IgD-negative memory B cell (primary cell): ENCODE data around the gene EIF2B2. TPM values are rescaled to one million over a fixed set of nuclear protein-coding genes. Genes with fewer than 3 reads are reported as not detected.

ENCODE experiments used
- H3K27ac Mint-ChIP-seq, 3 donors: one replicate each; pipeline ENCODE4 v1.8.0; 2020 to 2022; ENCODE audit warnings: mild to moderate bottlenecking in 3 of 3, mixed read lengths in 3 of 3, moderate library complexity in 1 of 3
- H3K27me3 Mint-ChIP-seq: one replicate; pipeline ENCODE4 v1.8.0; 2021; ENCODE audit warnings: mixed read lengths
- H3K36me3 Mint-ChIP-seq: one replicate; pipeline ENCODE4 v1.8.0; 2020; ENCODE audit warnings: mild to moderate bottlenecking, mixed read lengths
- H3K4me1 Mint-ChIP-seq, 3 donors: one replicate each; pipeline ENCODE4 v1.8.0; 2020 to 2022; ENCODE audit warnings: mixed read lengths in 3 of 3, mild to moderate bottlenecking in 1 of 3
- H3K4me3 Mint-ChIP-seq, 4 donors: one replicate each; pipeline ENCODE4 v1.8.0; 2020 to 2022; ENCODE audit warnings: mild to moderate bottlenecking in 4 of 4, mixed read lengths in 4 of 4, moderate library complexity in 3 of 4
- H3K9me3 Mint-ChIP-seq, 3 donors: one replicate each; pipeline ENCODE4 v1.8.0; 2020 to 2021; ENCODE audit warnings: mixed read lengths in 3 of 3, mild to moderate bottlenecking in 1 of 3
- polyA plus RNA-seq: library from polyadenylated mRNA; unstranded; fragments of 300-500 nt; fragmentation: Illumina TruSeq; gene quantifications from one replicate; pipeline ENCODE4 v1.2.3, GENCODE V29; 2021

The EIF2B2 gene
- polyA plus RNA-seq, 1 donor from 2014 or later, result 29.2 TPM

GRCh38 chr14:75030147-75030546 is 27.4 kb downstream of the EIF2B2 start:
- Mint-ChIP-seq H3K9me3 (no peaks in the 10 kb centered on the region), H3K36me3 (peaks cover 2% of the 10 kb centered on the region), H3K27me3 (no peaks in the 10 kb centered on the region), H3K4me1 (no peaks in the 10 kb centered on the region), H3K27ac (no peak overlapping the region), H3K4me3 (no peak overlapping the region)

GRCh38 chr14:75032939-75033338 is 30.2 kb downstream of the EIF2B2 start:
- Mint-ChIP-seq H3K36me3 (peaks cover 2% of the 10 kb centered on the region), H3K4me1 (no peaks in the 10 kb centered on the region), H3K9me3 (no peaks in the 10 kb centered on the region), H3K4me3 (no peak overlapping the region), H3K27ac (no peak overlapping the region), H3K27me3 (no peaks in the 10 kb centered on the region)

- H3K27me3 Mint-ChIP-seq, result no peaks in the 10 kb centered on the region
Measured at GRCh38 chr14:75040507-75040906, 37.8 kb downstream of the EIF2B2 start.

GRCh38 chr14:75040959-75041358 is 38.2 kb downstream of the EIF2B2 start:
- H3K9me3 Mint-ChIP-seq, result no peaks in the 10 kb centered on the region
- peaks cover 8 to 14% (median 12%) of the 10 kb centered on the region in 3 donors for H3K4me1 Mint-ChIP-seq
- H3K27ac Mint-ChIP-seq, result peak overlapping the region in 1 of 3 donors; percentile 71
- H3K4me3 Mint-ChIP-seq, result no peak overlapping the region
- peaks cover 2% of the 10 kb centered on the region for H3K36me3 Mint-ChIP-seq
- no peaks in the 10 kb centered on the region for H3K27me3 Mint-ChIP-seq

More at GRCh38 chr14:75040507-75040906, 37.8 kb downstream of the EIF2B2 start:
- Mint-ChIP-seq H3K27ac (no peak overlapping the region), H3K9me3 (no peaks in the 10 kb centered on the region), H3K36me3 (peaks cover 2% of the 10 kb centered on the region), H3K4me3 (no peak overlapping the region), H3K4me1 (peaks cover 6 to 12% (median 11%) of the 10 kb centered on the region in 3 donors)

GRCh38 chr14:75041613-75042012 is 38.9 kb downstream of the EIF2B2 start:
- H3K4me1 Mint-ChIP-seq, result peaks cover 8 to 17% (median 12%) of the 10 kb centered on the region in 3 donors
- H3K27me3 Mint-ChIP-seq, result no peaks in the 10 kb centered on the region
- H3K27ac Mint-ChIP-seq, result peak overlapping the region in 1 of 3 donors; percentile 71
- H3K4me3 Mint-ChIP-seq, result no peak overlapping the region
- peaks cover 2% of the 10 kb centered on the region for H3K36me3 Mint-ChIP-seq
- no peaks in the 10 kb centered on the region for H3K9me3 Mint-ChIP-seq

DNA sequence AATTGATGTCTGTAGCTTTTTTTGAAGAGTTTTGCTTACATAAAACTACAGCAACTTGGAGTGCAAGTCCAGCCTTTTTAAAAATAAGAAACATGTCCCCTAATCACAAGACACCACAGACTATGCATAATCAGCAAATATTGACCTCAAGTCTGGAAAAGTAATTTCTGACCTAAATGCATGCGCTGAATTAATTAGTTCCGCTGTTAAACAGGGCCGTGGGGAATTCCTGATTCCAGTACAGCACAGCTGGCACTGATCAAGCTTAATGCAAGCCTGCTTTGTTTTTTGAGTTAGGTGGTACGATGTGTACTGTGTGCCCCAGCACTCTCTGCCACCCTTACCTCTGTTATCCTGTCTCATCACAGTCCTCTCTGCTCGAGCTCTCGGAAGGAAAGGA is 39.3 kb downstream of the EIF2B2 start:
- Mint-ChIP-seq H3K9me3 (no peaks in the 10 kb centered on the region), H3K27me3 (no peaks in the 10 kb centered on the region), H3K4me1 (peaks cover 8 to 17% (median 15%) of the 10 kb centered on the region in 3 donors), H3K4me3 (no peak overlapping the region), H3K27ac (no peak overlapping the region), H3K36me3 (peaks cover 2% of the 10 kb centered on the region)

DNA sequence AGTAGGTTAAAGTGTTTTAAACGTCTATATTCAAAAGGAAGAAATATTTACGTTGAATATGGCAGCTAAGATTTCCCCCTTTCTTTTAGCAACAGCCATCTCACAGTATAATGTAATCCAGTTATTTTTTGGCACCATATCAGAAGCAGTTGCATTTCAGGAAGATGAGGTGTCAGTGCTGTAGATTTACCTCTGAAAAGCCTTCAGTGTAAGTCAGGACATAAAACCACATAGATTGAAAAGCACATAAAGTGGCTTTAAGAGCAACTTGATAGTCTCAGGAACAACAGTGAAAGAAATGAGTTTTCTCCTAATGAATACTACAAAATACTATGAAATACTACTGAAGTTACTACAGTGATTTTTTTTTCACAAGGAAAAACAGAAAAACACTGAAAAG is 41.6 kb downstream of the EIF2B2 start:
- H3K36me3 Mint-ChIP-seq, result peaks cover 2% of the 10 kb centered on the region
- H3K4me3 Mint-ChIP-seq, result no peak overlapping the region
- peak overlapping the region in 1 of 3 donors; percentile 5 for H3K27ac Mint-ChIP-seq
- no peaks in the 10 kb centered on the region for H3K27me3 Mint-ChIP-seq
- H3K9me3 Mint-ChIP-seq, result no peaks in the 10 kb centered on the region
- H3K4me1 Mint-ChIP-seq, result peaks cover 13 to 26% (median 21%) of the 10 kb centered on the region in 3 donors

GRCh38 chr14:75044752-75045151 is 42.0 kb downstream of the EIF2B2 start:
- Mint-ChIP-seq H3K4me1 (peaks cover 14 to 26% (median 25%) of the 10 kb centered on the region in 3 donors), H3K36me3 (peaks cover 2% of the 10 kb centered on the region)

DNA sequence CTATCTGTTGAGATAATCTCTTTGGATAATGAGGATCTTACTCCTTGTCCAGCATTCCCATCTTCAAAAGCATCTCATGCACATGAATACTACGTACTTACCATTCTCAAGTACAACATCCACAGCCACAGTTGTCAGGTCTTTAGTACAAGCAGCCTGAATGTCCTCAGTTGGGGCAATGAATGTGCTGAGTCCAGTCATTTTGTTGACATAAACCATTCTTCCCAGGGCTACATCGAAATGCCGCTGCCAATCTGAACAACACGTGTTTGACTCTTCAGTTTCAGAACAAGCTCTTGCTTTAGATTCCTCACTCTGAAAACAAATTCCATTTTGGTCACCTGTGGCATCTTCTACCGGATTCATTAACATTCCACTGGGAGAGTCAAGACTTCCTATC is 43.6 kb downstream of the EIF2B2 start:
- Mint-ChIP-seq H3K4me3 (no peak overlapping the region), H3K9me3 (no peaks in the 10 kb centered on the region), H3K4me1 (peaks cover 24 to 37% (median 33%) of the 10 kb centered on the region in 3 donors)

More at GRCh38 chr14:75044752-75045151, 42.0 kb downstream of the EIF2B2 start:
- Mint-ChIP-seq H3K9me3 (no peaks in the 10 kb centered on the region), H3K27ac (peak overlapping the region in 1 of 3 donors; percentile 5), H3K27me3 (no peaks in the 10 kb centered on the region), H3K4me3 (peak overlapping the region in 1 of 4 donors; percentile 9)

DNA sequence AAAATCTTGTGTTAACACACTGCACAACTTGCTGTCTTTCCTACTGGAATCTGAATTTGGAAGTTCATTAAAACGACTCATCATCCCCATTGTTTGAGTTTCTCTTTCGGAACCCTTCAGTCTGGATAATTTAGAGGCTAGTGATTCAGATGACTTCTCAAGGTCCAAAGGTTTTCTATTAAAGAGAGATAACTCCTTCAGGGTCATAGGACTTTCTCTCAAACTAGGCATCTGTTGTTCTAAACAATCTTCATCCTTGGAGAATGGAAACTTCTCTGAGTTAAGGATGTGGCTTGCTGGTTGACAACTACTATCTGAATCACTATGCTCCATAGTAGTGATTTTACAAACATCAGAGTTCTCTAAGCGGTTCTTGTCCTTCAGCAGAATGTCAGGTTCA is 44.2 kb downstream of the EIF2B2 start:
- Mint-ChIP-seq H3K27me3 (no peaks in the 10 kb centered on the region), H3K9me3 (no peaks in the 10 kb centered on the region), H3K4me3 (peak overlapping the region in 1 of 4 donors; percentile 29), H3K36me3 (peaks cover 2% of the 10 kb centered on the region), H3K4me1 (peaks cover 27 to 37% (median 33%) of the 10 kb centered on the region in 3 donors), H3K27ac (no peak overlapping the region)

More for the DNA sequence above, 43.6 kb downstream of the EIF2B2 start:
- H3K27me3 Mint-ChIP-seq, result no peaks in the 10 kb centered on the region
- H3K36me3 Mint-ChIP-seq, result peaks cover 2% of the 10 kb centered on the region
- H3K27ac Mint-ChIP-seq, result no peak overlapping the region

DNA sequence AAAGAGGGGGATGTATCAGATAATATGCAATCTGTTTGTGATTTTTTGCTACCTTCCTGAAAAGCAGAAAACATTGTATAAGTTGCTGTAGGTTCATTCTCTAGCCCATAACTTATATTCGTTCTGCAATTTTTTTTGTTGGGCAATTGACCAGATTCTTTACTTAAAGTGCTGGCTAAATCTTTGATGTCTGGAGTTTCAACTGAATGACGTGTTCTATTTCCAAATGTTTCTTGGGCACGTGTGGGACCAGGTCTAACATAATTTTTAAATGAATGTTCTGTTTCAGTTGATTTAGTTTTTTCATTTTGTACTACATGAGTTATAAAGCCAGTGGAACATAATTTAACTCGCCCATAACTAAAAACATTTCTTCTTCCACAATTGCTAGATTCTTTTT is 44.8 kb downstream of the EIF2B2 start:
- no peaks in the 10 kb centered on the region for H3K9me3 Mint-ChIP-seq
- H3K4me1 Mint-ChIP-seq, result peaks cover 24 to 31% (median 27%) of the 10 kb centered on the region in 3 donors
- H3K4me3 Mint-ChIP-seq, result peak overlapping the region in 2 of 4 donors; percentile 23 to 29
- H3K27ac Mint-ChIP-seq, result peak overlapping the region in 1 of 3 donors; percentile 23
- peaks cover 2% of the 10 kb centered on the region for H3K36me3 Mint-ChIP-seq
- no peaks in the 10 kb centered on the region for H3K27me3 Mint-ChIP-seq

DNA sequence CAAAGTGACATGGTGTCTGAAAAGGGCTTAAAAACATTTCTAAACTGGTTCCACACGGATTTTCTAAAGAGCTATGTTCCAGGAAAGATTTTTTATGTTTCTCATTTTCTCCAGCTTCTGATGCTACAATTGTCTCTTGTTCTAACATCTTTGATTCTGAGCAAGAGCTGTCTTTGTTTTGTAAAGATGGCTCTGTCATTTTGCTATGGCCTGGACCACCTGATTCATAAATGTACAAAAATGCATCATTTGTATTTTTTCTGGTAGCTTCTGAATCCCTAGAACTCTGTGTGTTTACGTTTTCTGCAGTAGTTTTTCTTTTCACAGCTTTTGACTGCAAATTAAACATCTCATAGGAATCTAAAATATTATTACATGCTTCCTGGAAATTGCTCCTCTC is 45.4 kb downstream of the EIF2B2 start:
- no peaks in the 10 kb centered on the region for H3K9me3 Mint-ChIP-seq
- H3K27me3 Mint-ChIP-seq, result no peaks in the 10 kb centered on the region
- peaks cover 24 to 37% (median 27%) of the 10 kb centered on the region in 3 donors for H3K4me1 Mint-ChIP-seq
- peak overlapping the region in 1 of 3 donors; percentile 23 for H3K27ac Mint-ChIP-seq
- H3K4me3 Mint-ChIP-seq, result no peak overlapping the region
- peaks cover 2% of the 10 kb centered on the region for H3K36me3 Mint-ChIP-seq

GRCh38 chr14:75049136-75049535 is 46.4 kb downstream of the EIF2B2 start:
- H3K4me1 Mint-ChIP-seq, result peaks cover 25 to 36% (median 27%) of the 10 kb centered on the region in 3 donors

GRCh38 chr14:75049731-75050201 is 47.0 kb downstream of the EIF2B2 start:
- Mint-ChIP-seq H3K27ac (peak overlapping the region; percentile 59 to 95 (median 78)), H3K27me3 (no peaks in the 10 kb centered on the region), H3K36me3 (no peaks in the 10 kb centered on the region), H3K4me3 (peak overlapping the region; percentile 86 to 97 (median 92)), H3K4me1 (peaks cover 23 to 31% (median 24%) of the 10 kb centered on the region in 3 donors), H3K9me3 (no peaks in the 10 kb centered on the region)

More at GRCh38 chr14:75049136-75049535, 46.4 kb downstream of the EIF2B2 start:
- no peaks in the 10 kb centered on the region for H3K27me3 Mint-ChIP-seq
- H3K9me3 Mint-ChIP-seq, result no peaks in the 10 kb centered on the region
- H3K36me3 Mint-ChIP-seq, result peaks cover 2% of the 10 kb centered on the region
- peak overlapping the region in 1 of 3 donors; percentile 59 for H3K27ac Mint-ChIP-seq
- H3K4me3 Mint-ChIP-seq, result no peak overlapping the region

GRCh38 chr14:75050852-75051555 is 48.3 kb downstream of the EIF2B2 start, which contains the start of gene MLH3:
TSS of gene MLH3 (minus strand) at chr14:75051467. CDS start at chr14:75049655, 1,812 bp downstream.
- peaks cover 2% of the 10 kb centered on the region for H3K36me3 Mint-ChIP-seq
- H3K27me3 Mint-ChIP-seq, result no peaks in the 10 kb centered on the region
- peaks cover 20 to 31% (median 22%) of the 10 kb centered on the region in 3 donors for H3K4me1 Mint-ChIP-seq
- no peaks in the 10 kb centered on the region for H3K9me3 Mint-ChIP-seq
- H3K4me3 Mint-ChIP-seq, result peak within 1 kb of the TSS; percentile 86 to 97 (median 94)
- H3K27ac Mint-ChIP-seq, result peak within 1 kb of the TSS; percentile 82 to 98 (median 95)
